ENCODE results near the gene IL27RA. TPM values are rescaled to one million over a fixed set of nuclear protein-coding genes. Genes with fewer than 3 reads are reported as not detected.
"Not testable (repeated sequence)": the region's sequence is repeated elsewhere in the genome, so short reads cannot be mapped to it uniquely, and the experiment has no call there.

The IL27RA gene
- total RNA-seq, 1 donor from 2014 or later = 1.9 TPM

- TF ChIP-seq, protein P1, sequence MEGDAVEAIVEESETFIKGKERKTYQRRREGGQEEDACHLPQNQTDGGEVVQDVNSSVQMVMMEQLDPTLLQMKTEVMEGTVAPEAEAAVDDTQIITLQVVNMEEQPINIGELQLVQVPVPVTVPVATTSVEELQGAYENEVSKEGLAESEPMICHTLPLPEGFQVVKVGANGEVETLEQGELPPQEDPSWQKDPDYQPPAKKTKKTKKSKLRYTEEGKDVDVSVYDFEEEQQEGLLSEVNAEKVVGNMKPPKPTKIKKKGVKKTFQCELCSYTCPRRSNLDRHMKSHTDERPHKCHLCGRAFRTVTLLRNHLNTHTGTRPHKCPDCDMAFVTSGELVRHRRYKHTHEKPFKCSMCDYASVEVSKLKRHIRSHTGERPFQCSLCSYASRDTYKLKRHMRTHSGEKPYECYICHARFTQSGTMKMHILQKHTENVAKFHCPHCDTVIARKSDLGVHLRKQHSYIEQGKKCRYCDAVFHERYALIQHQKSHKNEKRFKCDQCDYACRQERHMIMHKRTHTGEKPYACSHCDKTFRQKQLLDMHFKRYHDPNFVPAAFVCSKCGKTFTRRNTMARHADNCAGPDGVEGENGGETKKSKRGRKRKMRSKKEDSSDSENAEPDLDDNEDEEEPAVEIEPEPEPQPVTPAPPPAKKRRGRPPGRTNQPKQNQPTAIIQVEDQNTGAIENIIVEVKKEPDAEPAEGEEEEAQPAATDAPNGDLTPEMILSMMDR (IDR thresholded peaks at IDR 0.05) = peak; percentile 56
- no peaks in the 10 kb centered on the region for H3K36me3 Mint-ChIP-seq (ENCODE audit: unreplicated experiment)
- no peak for DNase-seq (ENCODE audit: extremely low spot score, unreplicated experiment)
- peaks cover 5% of the 10 kb centered on the region for H3K4me1 Mint-ChIP-seq (ENCODE audit: unreplicated experiment)
- H3K9me3 Mint-ChIP-seq (ENCODE audit: unreplicated experiment) = no peaks in the 10 kb centered on the region
- H3K27me3 Mint-ChIP-seq (ENCODE audit: unreplicated experiment) = peaks cover 7% of the 10 kb centered on the region
- H3K4me3 Mint-ChIP-seq (ENCODE audit: unreplicated experiment) = no peak overlapping the region
- peak overlapping the region; percentile 67 for H3K27ac Mint-ChIP-seq (ENCODE audit: unreplicated experiment)
Measured at GRCh38 chr19:14023404-14024235, 7.9 kb upstream of the IL27RA start.

DNA sequence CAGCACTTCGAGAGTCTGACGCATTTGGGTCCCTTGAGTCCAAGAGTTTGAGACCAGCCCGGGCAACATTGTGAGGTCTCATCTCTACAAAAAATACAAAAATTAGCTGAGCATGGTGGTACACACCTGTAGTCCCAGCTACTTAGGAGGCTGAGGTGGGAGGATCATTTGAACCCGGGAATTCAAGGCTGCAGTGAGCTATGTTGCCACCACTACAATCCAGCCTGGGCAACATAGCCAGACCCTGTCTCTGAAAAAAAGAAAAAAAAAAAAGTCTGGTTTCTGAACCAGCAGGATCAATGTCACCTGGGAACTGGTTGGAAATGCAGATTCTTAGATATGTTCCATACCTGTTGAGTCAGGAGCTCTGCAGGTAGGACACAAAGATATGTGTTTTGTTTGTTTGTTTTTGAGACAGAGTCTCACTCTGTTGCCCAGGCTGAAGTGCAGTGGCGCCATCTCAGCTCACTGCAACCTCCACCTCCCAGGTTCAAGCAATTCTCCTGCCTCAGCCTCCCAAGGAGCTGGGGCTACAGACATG is 4.8 kb upstream of the IL27RA start:
- H3K27ac Mint-ChIP-seq (ENCODE audit: unreplicated experiment); H3K27me3 Mint-ChIP-seq (ENCODE audit: unreplicated experiment): not testable (repeated sequence)

GRCh38 chr19:14027856-14028450 is 3.6 kb upstream of the IL27RA start, which contains the start of gene RLN3:
Gene RLN3, plus strand, starts transcription at chr19:14028148. Its CDS starts 57 bp downstream, at chr19:14028205.
- DNase-seq (ENCODE audit: extremely low spot score, unreplicated experiment) = no peak
- Mint-ChIP-seq H3K4me1 (ENCODE audit: unreplicated experiment) (peaks cover 9% of the 10 kb centered on the region), H3K9me3 (ENCODE audit: unreplicated experiment) (no peaks in the 10 kb centered on the region), H3K27ac (ENCODE audit: unreplicated experiment) (no peak within 1 kb of the TSS), H3K27me3 (ENCODE audit: unreplicated experiment) (peaks cover 7% of the 10 kb centered on the region), H3K36me3 (ENCODE audit: unreplicated experiment) (no peaks in the 10 kb centered on the region), H3K4me3 (ENCODE audit: unreplicated experiment) (no peak within 1 kb of the TSS)
- TF ChIP-seq, protein P1 (IDR thresholded peaks at IDR 0.05) = no peak

More for the DNA sequence above, 4.8 kb upstream of the IL27RA start:
- not testable (repeated sequence) for H3K9me3 Mint-ChIP-seq (ENCODE audit: unreplicated experiment); H3K36me3 Mint-ChIP-seq (ENCODE audit: unreplicated experiment); H3K4me1 Mint-ChIP-seq (ENCODE audit: unreplicated experiment); H3K4me3 Mint-ChIP-seq (ENCODE audit: unreplicated experiment); DNase-seq (ENCODE audit: extremely low spot score, unreplicated experiment)

DNA sequence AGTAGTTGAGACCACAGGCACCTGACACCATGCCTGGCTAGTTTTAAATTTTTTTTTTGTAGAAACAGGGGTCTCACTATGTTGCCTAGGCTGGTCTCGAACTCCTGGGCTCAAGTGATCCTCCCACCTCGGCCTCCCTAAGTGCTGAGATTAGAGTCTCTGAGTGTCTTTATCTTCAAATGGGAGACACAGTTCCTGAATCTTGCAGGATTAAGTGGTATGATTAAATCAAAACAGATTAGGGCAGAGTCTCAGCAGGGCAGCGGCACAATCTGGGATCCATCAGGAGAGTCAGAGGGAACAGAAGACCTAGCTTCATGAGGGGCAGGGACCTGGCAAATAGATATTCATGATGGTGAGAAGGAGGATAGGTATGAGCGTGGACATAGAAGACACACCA is 2.7 kb upstream of the IL27RA start:
- H3K27me3 Mint-ChIP-seq (ENCODE audit: unreplicated experiment) = peaks cover 7% of the 10 kb centered on the region
- no peak for DNase-seq (ENCODE audit: extremely low spot score, unreplicated experiment)
- no peaks in the 10 kb centered on the region for H3K9me3 Mint-ChIP-seq (ENCODE audit: unreplicated experiment)
- TF ChIP-seq, protein P1 (IDR thresholded peaks at IDR 0.05) = no peak
- no peak overlapping the region for H3K27ac Mint-ChIP-seq (ENCODE audit: unreplicated experiment)
- H3K4me3 Mint-ChIP-seq (ENCODE audit: unreplicated experiment) = no peak overlapping the region
- H3K4me1 Mint-ChIP-seq (ENCODE audit: unreplicated experiment) = peaks cover 4% of the 10 kb centered on the region
- H3K36me3 Mint-ChIP-seq (ENCODE audit: unreplicated experiment) = no peaks in the 10 kb centered on the region

GRCh38 chr19:14030997-14031718 is 404 bp upstream of the IL27RA start:
- Mint-ChIP-seq H3K27ac (ENCODE audit: unreplicated experiment) (no peak overlapping the region), H3K36me3 (ENCODE audit: unreplicated experiment) (no peaks in the 10 kb centered on the region), H3K27me3 (ENCODE audit: unreplicated experiment) (peaks cover 7% of the 10 kb centered on the region), H3K4me3 (ENCODE audit: unreplicated experiment) (peak overlapping the region; percentile 67), H3K4me1 (ENCODE audit: unreplicated experiment) (peaks cover 4% of the 10 kb centered on the region), H3K9me3 (ENCODE audit: unreplicated experiment) (no peaks in the 10 kb centered on the region)
- TF ChIP-seq, protein P1 (IDR thresholded peaks at IDR 0.05) = no peak
- no peak for DNase-seq (ENCODE audit: extremely low spot score, unreplicated experiment)

Data from osteocyte (in vitro differentiated cells).